HepG2 (cell line): Measurements from ENCODE around the gene COPZ1. TPM values are rescaled to one million over a fixed set of nuclear protein-coding genes. Genes with fewer than 3 reads are reported as not detected.

Experiments
- ATAC-seq: fragments of 200-7000 bp; cut with Tn5 transposase; 3 replicates; pipeline ENCODE4 v1.9.1; 2020; ENCODE audit warnings: mild to moderate bottlenecking, moderate library complexity
- BruUV-seq: library from RNA; stranded (reverse); fragments of 400-500 nt; replicated peaks from 2 replicates; lab custom pipeline; 2021; lab: Mats Ljungman, UMichigan
- CTCF ChIA-PET: fragments of 300-600 bp; formaldehyde crosslinking; extraction: SDS; loops from one replicate; lab custom pipeline; 2021; ENCODE audit warnings: low total read pairs, inconsistent platforms, low intra/inter-chr PET ratio; lab: Yijun Ruan, JAX
- POLR2A ChIA-PET: fragments of 350-600 bp; sonication (Branson Sonifier 250); formaldehyde crosslinking; loops from one replicate; lab custom pipeline; 2020; ENCODE audit warnings: antibody characterized with exemption, inconsistent platforms; lab: Yijun Ruan, JAX
- DNase-seq: peaks from one replicate; pipeline ENCODE4 v3.0.0-alpha.2; 2015; ENCODE audit warnings: low spot score
- FAIRE-seq: peaks from 3 replicates; lab custom pipeline; 2011; peaks lifted over from hg19 to GRCh38; lab: Jason Lieb, UNC
- H2AFZ ChIP-seq: one replicate; pipeline ENCODE4 v1.6.1; 2011; ENCODE audit warnings: low read length, inconsistent platforms
- H3K27ac ChIP-seq: fragments of 300-600 bp; 3 replicates; pipeline ENCODE4 v1.8.0; 2011; ENCODE audit warnings: mixed run types, mild to moderate bottlenecking, mixed read lengths, low read length, inconsistent platforms; ENCODE audit not compliant: insufficient read depth; ENCODE audit errors: extremely low read length
- H3K27me3 ChIP-seq, 2 experiments: fragments of 200-600 bp in 1 of 2; 2 replicates in 1 of 2; 3 replicates in 1 of 2; pipeline versions ENCODE4 v1.6.0 to v1.8.0; 2011; ENCODE audit warnings: low read length in 2 of 2, mild to moderate bottlenecking in 2 of 2, moderate library complexity in 2 of 2, inconsistent platforms in 1 of 2; ENCODE audit not compliant: insufficient read depth in 2 of 2, control insufficient read depth in 1 of 2
- H3K36me3 ChIP-seq, 2 experiments: fragments of 200-600 bp in 1 of 2; replicated peaks in 1 of 2; 2 replicates in 1 of 2; 3 replicates in 1 of 2; pipeline versions ENCODE4 v1.5.1 to v1.8.0; 2011; ENCODE audit warnings: low read length in 2 of 2, inconsistent platforms in 1 of 2; ENCODE audit not compliant: insufficient read depth in 2 of 2, control insufficient read depth in 1 of 2
- H3K4me1 ChIP-seq: 2 replicates; pipeline ENCODE4 v1.5.1; 2012; ENCODE audit warnings: low read length, inconsistent platforms; ENCODE audit not compliant: insufficient read depth
- H3K4me2 ChIP-seq: 2 replicates; pipeline ENCODE4 v1.6.0; 2011; ENCODE audit warnings: low read depth, low read length, inconsistent platforms
- H3K4me3 ChIP-seq, 3 experiments: fragments of 200-600 bp in 1 of 3; sonication (generic), shearing (Covaris generic) in 1 of 3; replicated peaks in 1 of 3; 2 replicates each; pipeline ENCODE4 v1.5.1; 2011 to 2016; ENCODE audit warnings: low read length in 3 of 3, inconsistent platforms in 2 of 3, low read depth in 2 of 3, mild to moderate bottlenecking in 2 of 3, control low read depth in 1 of 3, mixed read lengths in 1 of 3; ENCODE audit not compliant: insufficient read depth in 1 of 3
- H3K79me2 ChIP-seq: one replicate; pipeline ENCODE4 v1.6.1; 2011; ENCODE audit warnings: low read length, inconsistent platforms; ENCODE audit not compliant: insufficient read depth
- H3K9ac ChIP-seq: 2 replicates; pipeline ENCODE4 v1.6.0; 2011; ENCODE audit warnings: mild to moderate bottlenecking, low read depth, low read length, inconsistent platforms; ENCODE audit not compliant: insufficient read depth
- H3K9me3 ChIP-seq: 2 replicates; pipeline ENCODE4 v1.5.1; 2012; ENCODE audit warnings: mild to moderate bottlenecking, low read length
- H4K20me1 ChIP-seq: 2 replicates; pipeline ENCODE4 v1.6.0; 2011; ENCODE audit warnings: inconsistent platforms, mild to moderate bottlenecking, low read length, moderate library complexity; ENCODE audit not compliant: insufficient read depth
- ADNP ChIP-seq: sonication (generic); formaldehyde crosslinking; IDR thresholded peaks from 2 replicates; pipeline ENCODE4 v1.4.0; 2020; ENCODE audit warnings: missing genetic modification reagents
- CHD2 ChIP-seq: IDR thresholded peaks from 2 replicates; pipeline ENCODE4 v1.6.1; 2011; ENCODE audit warnings: low read depth, low read length, improper control_type of control experiment
- PTBP1 ChIP-seq: fragments of 200-400 bp; formaldehyde crosslinking; IDR thresholded peaks from 2 replicates; pipeline ENCODE4 v1.6.1; 2018; ENCODE audit warnings: low read length, low read depth; ENCODE audit not compliant: poor library complexity, severe bottlenecking
- ZFX ChIP-seq: sonication (generic); formaldehyde crosslinking; IDR thresholded peaks from 2 replicates; pipeline ENCODE4 v1.4.0; 2020; ENCODE audit warnings: mild to moderate bottlenecking, low read depth, missing genetic modification reagents, moderate library complexity
- ZNF143 ChIP-seq: sonication (generic); formaldehyde crosslinking; IDR thresholded peaks from 2 replicates; pipeline ENCODE4 v1.4.0; 2020; ENCODE audit warnings: missing genetic modification reagents
- ZNF33A ChIP-seq: sonication (generic); formaldehyde crosslinking; IDR thresholded peaks from 2 replicates; pipeline ENCODE4 v1.5.1; 2020; ENCODE audit warnings: missing genetic modification reagents, mild to moderate bottlenecking, moderate library complexity, borderline replicate concordance
- ZNF747 ChIP-seq: sonication (generic); formaldehyde crosslinking; IDR thresholded peaks from 2 replicates; pipeline ENCODE4 v1.8.1; 2023; ENCODE audit warnings: missing genetic modification reagents, mild to moderate bottlenecking, borderline replicate concordance
- ZNF790 ChIP-seq: sonication (generic); formaldehyde crosslinking; IDR thresholded peaks from 2 replicates; pipeline ENCODE4 v1.8.0; 2022; ENCODE audit warnings: missing genetic modification reagents, mild to moderate bottlenecking, borderline replicate concordance
- WGBS: methylation state at CpG from one replicate; pipeline ENCODE4 v1.1.6; 2017; ENCODE audit warnings: low lambda C conversion rate; 5-methylcytosine and 5-hydroxymethylcytosine counted together
- in situ Hi-C: cut with HindIII; loops from 2 replicates; pipeline ENCODE4 v1.10.0; 2017; ENCODE audit warnings: low pct_unique_long_range_greater_than_20kb; ENCODE audit not compliant: extremely low pct_ligation_motif_present
- intact Hi-C: fragments of 100-400 bp; cut with micrococcal nuclease; formaldehyde crosslinking; loops from one replicate; pipeline ENCODE4 v1.10.0; 2022; ENCODE audit not compliant: unreplicated experiment
- polyA plus RNA-seq, 8 experiments: library from polyadenylated mRNA; depleted of rRNA in 3 of 8; stranded (reverse) in 7 of 8; unstranded in 1 of 8; fragments of >200 nt; fragmentation: Illumina TruSeq in 4 of 8; extraction: Trizol in 4 of 8; gene quantifications; 2 replicates each; pipeline versions ENCODE4 v1.2.1 to v1.2.3, GENCODE V29; 2011 to 2016; ENCODE audit warnings: low read depth in 4 of 8, missing spikeins in 1 of 8, mixed read lengths in 1 of 8; ENCODE audit not compliant: insufficient read depth in 1 of 8
- total RNA-seq, 5 experiments: library from RNA; depleted of rRNA; stranded (reverse); fragments of >200 nt; fragmentation: Illumina TruSeq; extraction: Trizol; gene quantifications; 2 replicates each; pipeline ENCODE4 v1.2.3, GENCODE V29; 2016; ENCODE audit warnings: low read depth in 1 of 5
- TF ChIP-seq, protein P1 (sequence below): IDR thresholded peaks from 2 replicates; pipeline ENCODE4 v1.6.1; 2016; ENCODE audit warnings: mild to moderate bottlenecking, missing biosample characterization, missing genetic modification reagents
- TF ChIP-seq, protein P2 (sequence below): sonication (generic); formaldehyde crosslinking; IDR thresholded peaks from 2 replicates; pipeline ENCODE4 v1.5.0; 2020; ENCODE audit warnings: missing genetic modification reagents, mild to moderate bottlenecking, borderline replicate concordance
- TF ChIP-seq, protein P3 (sequence below): sonication (generic); formaldehyde crosslinking; IDR thresholded peaks from 2 replicates; pipeline ENCODE4 v1.4.0; 2020; ENCODE audit warnings: missing genetic modification reagents, low read depth, mild to moderate bottlenecking, borderline replicate concordance
- TF ChIP-seq, protein P4 (sequence below), 2 experiments: sonication (generic) in 1 of 2; formaldehyde crosslinking in 1 of 2; IDR thresholded peaks; 2 replicates each; pipeline versions ENCODE4 v1.6.1 to v1.9.0; 2014 to 2022; ENCODE audit warnings: antibody characterized with exemption in 1 of 2, borderline replicate concordance in 1 of 2, inconsistent platforms in 1 of 2, low read depth in 1 of 2, missing genetic modification reagents in 1 of 2

Gene COPZ1
- total and polyA plus RNA-seq, 2 of the 13 experiments (the other 11 are each of a cell fraction or from before 2014, with no cell fraction given): 125 to 184 TPM

DNA sequence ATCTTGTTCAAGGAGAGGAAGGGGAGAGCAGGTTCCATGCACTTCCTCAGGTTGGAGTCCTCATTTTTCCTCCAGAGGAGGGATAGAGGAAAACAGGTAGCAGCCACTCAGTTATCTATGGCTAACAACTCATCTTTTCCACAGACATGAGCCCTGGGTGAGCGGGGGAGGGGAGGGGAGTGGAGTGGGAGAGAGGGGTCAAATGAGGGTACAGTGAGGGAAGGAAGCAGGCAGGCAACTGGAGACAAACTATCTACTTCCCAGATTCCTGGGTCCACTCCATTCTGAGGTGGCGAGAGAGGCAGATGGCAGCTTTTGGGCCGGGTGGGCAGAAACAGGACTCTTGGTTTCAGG, 62.2 kb downstream of the COPZ1 start (continued):
- TF ChIP-seq, protein P1, sequence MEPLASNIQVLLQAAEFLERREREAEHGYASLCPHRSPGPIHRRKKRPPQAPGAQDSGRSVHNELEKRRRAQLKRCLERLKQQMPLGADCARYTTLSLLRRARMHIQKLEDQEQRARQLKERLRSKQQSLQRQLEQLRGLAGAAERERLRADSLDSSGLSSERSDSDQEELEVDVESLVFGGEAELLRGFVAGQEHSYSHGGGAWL: no peak
- TF ChIP-seq ADNP (CRISPR knock-in tag): no peak
- TF ChIP-seq PTBP1: no peak
- no peak for TF ChIP-seq ZNF790 (CRISPR knock-in tag)
- TF ChIP-seq, protein P2, sequence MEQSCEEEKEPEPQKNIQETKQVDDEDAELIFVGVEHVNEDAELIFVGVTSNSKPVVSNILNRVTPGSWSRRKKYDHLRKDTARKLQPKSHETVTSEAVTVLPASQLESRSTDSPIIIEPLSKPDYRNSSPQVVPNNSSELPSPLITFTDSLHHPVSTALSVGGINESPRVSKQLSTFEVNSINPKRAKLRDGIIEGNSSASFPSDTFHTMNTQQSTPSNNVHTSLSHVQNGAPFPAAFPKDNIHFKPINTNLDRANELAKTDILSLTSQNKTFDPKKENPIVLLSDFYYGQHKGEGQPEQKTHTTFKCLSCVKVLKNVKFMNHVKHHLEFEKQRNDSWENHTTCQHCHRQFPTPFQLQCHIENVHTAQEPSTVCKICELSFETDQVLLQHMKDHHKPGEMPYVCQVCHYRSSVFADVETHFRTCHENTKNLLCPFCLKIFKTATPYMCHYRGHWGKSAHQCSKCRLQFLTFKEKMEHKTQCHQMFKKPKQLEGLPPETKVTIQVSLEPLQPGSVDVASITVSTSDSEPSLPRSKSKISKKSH (CRISPR knock-in tag): no peak

DNA sequence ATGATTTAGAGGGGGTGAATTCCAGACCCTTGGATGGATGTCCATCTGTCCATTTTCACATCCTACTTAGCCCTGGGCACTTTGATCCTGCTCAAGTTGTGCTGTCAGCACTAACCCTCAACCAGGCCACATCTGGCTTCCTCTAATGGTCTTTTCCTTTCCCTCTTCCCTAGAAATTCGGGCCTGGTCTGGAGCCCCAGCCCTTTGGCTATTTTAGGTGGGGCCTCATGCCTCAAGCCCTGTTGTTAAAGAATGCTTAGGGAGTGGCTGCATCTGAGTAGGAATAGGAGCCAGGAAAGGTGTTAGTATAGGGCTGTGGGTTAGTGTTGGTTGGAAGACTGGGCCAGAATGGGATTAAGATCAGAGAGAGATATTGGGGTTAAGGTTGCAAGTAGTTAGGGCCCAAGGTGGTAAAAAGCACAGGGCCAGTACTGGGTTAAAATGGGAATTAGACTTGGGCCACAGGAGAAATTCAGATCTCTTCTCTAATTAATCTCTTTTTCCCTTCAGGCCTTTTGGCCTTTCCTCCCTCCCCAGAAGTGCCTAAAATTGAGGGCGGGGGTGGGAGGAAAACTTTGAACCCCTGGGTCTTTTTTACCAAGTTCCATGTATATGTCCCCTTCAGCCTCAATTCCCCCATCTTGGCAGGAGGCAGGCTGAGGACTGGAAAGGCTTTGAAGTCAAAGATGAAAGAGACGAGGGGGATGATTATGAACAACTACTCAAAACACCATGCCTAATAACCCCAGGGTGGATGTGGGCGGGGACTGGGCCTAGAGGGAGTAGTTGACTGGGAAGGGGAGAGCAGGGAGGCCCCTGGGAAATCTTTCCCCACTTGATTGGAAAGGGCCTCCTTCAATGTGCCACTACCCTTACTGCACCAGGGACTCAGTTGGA, 63.6 kb downstream of the COPZ1 start:
- Histone ChIP-seq H3K4me3 (no peak overlapping the region), H3K36me3 (no peaks in the 10 kb centered on the region), H3K27me3 (peaks cover 4 to 7% of the 10 kb centered on the region in 2 experiments; a peak in 4 of 5 replicates), H4K20me1 (no peaks in the 10 kb centered on the region), H3K4me2 (no peak overlapping the region), H3K9me3 (no peaks in the 10 kb centered on the region), H3K4me1 (peaks cover 33% of the 10 kb centered on the region), H3K9ac (no peak overlapping the region), H3K79me2 (no peaks in the 10 kb centered on the region), H2AFZ (no peak overlapping the region), H3K27ac (no peak overlapping the region)
- in situ Hi-C loops (no loop called here), intact Hi-C loops (no loop called here)
- ChIA-PET CTCF (interaction anchor here (1.3 kb wide), 1 partner anchor 9 kb away, joined by 3 read pairs; no protein-coding TSS in a partner anchor), POLR2A (no interaction called here)
- DNase-seq (no peak), FAIRE-seq (no peak), ATAC-seq (no peak)
- BruUV-seq: no TSS peak
- 4% methylated on average over 4 of the region's 4 CpGs for WGBS
- TF ChIP-seq ZNF143 (CRISPR knock-in tag) (no peak), ZFX (CRISPR knock-in tag) (no peak), CHD2 (no peak), ZNF33A (CRISPR knock-in tag) (no peak), ZNF747 (no peak)
- TF ChIP-seq, protein P3, sequence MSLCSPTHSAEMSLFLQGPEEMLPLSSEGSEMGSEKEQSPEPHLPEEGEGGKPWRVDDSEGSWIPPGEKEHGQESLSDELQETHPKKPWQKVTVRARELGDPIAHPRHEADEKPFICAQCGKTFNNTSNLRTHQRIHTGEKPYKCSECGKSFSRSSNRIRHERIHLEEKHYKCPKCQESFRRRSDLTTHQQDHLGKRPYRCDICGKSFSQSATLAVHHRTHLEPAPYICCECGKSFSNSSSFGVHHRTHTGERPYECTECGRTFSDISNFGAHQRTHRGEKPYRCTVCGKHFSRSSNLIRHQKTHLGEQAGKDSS: no peak
- TF ChIP-seq, protein P4, sequence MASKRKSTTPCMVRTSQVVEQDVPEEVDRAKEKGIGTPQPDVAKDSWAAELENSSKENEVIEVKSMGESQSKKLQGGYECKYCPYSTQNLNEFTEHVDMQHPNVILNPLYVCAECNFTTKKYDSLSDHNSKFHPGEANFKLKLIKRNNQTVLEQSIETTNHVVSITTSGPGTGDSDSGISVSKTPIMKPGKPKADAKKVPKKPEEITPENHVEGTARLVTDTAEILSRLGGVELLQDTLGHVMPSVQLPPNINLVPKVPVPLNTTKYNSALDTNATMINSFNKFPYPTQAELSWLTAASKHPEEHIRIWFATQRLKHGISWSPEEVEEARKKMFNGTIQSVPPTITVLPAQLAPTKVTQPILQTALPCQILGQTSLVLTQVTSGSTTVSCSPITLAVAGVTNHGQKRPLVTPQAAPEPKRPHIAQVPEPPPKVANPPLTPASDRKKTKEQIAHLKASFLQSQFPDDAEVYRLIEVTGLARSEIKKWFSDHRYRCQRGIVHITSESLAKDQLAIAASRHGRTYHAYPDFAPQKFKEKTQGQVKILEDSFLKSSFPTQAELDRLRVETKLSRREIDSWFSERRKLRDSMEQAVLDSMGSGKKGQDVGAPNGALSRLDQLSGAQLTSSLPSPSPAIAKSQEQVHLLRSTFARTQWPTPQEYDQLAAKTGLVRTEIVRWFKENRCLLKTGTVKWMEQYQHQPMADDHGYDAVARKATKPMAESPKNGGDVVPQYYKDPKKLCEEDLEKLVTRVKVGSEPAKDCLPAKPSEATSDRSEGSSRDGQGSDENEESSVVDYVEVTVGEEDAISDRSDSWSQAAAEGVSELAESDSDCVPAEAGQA (IDR thresholded peaks at IDR 0.05; ENCODE audit: low read depth): no peak
- TF ChIP-seq, protein P4 (CRISPR knock-in tag; IDR thresholded peaks at IDR 0.05; ENCODE audit: borderline replicate concordance): no peak
